ENCODE results near the gene SF1. TPM values are rescaled to one million over a fixed set of nuclear protein-coding genes. Genes with fewer than 3 reads are reported as not detected.

Gene SF1
- total and polyA plus RNA-seq, 4 donors = 76.2 to 213 (median 147) TPM

DNA sequence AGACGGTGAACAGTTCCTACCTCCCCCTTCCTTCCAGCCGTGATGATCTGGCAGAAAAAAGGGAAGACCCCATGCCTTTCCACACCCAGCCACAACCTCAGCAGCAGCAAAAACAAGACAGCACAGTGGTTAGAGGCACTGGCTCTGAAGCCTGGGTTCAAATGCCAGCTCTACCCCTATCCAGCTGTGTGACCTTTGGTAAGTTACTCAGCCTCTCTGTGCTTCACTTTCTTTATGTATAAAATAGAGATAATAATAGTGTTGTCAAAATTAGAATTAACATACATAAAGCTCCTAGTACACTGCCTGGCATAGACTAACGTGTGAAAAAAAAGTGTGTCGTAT is 59.6 kb downstream of the SF1 start:
- Histone ChIP-seq H3K4me1 (ENCODE audit: control insufficient read depth in 5 of 5, insufficient read depth in 5 of 5, low read length in 5 of 5) (peaks cover 0 to 2% (median 0%) of the 10 kb centered on the region in 5 donors), H3K4me3 (no peak overlapping the region), H3K9me3 (ENCODE audit: control insufficient read depth in 4 of 4, insufficient read depth in 3 of 4, low read length in 3 of 4) (no peaks in the 10 kb centered on the region), H3K27me3 (ENCODE audit: control insufficient read depth in 3 of 3, insufficient read depth in 3 of 3, low read length in 2 of 3) (peaks cover 16 to 76% (median 53%) of the 10 kb centered on the region in 3 donors), H3K36me3 (ENCODE audit: control insufficient read depth in 4 of 4, insufficient read depth in 4 of 4, low read length in 4 of 4) (no peaks in the 10 kb centered on the region), H3K9ac (ENCODE audit: insufficient read depth in 1 of 2, low read length in 2 of 2) (no peak overlapping the region), H3K27ac (ENCODE audit: low read depth in 1 of 2, low read length in 1 of 2) (no peak overlapping the region)
- DNase-seq (no peak), ATAC-seq (ENCODE audit: insufficient read depth, low FRiP score) (no peak)
- WGBS, 2 donors = 52 to 60% methylated on average over 4 of the region's 4 CpGs
- TF ChIP-seq CTCF (IDR thresholded peaks at IDR 0.05; ENCODE audit: control extremely low read depth, extremely low read depth) = no peak

DNA sequence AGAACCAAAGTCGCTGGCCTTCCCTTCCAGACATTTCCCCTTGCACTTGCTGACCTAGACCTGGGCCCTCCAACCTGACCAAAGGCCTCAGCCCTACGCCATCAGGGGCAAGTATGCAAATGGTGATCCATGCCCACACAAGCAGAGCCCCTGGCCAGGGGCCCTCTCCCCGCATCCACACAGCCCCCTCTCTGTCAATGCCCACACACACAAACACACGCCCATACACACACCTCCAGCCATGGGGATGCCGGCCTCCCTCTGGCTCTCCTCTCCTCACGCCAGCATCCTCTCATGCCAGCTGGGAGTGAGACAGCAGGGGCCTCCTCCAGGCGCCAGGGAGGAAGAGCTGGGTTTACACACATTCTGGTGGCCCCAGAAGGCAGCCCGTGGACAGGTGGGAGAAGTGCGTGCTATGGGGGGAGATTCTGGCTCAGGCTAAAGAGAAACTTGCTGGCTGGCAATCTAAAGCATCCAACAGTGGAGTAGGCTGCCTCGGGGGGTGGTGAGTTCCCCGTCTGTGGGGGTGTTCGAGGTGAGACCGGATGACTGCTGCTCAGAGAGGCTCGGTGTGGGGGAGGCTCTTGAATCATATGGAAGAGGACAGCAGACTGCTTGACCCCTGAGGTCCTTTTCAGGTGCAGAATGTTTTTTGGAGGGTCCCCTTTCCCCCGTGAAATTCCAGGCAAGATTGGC is 60.1 kb downstream of the SF1 start:
- no peak for TF ChIP-seq CTCF (IDR thresholded peaks at IDR 0.05; ENCODE audit: control extremely low read depth, extremely low read depth)
- no peak for ATAC-seq (ENCODE audit: insufficient read depth, low FRiP score)
- peaks cover 0 to 6% (median 0%) of the 10 kb centered on the region in 5 donors for H3K4me1 ChIP-seq (ENCODE audit: control insufficient read depth in 5 of 5, insufficient read depth in 5 of 5, low read length in 5 of 5)
- H3K36me3 ChIP-seq (ENCODE audit: control insufficient read depth in 4 of 4, insufficient read depth in 4 of 4, low read length in 4 of 4) = no peaks in the 10 kb centered on the region
- no peak overlapping the region for H3K9ac ChIP-seq (ENCODE audit: insufficient read depth in 1 of 2, low read length in 2 of 2)
- peaks cover 19 to 76% (median 53%) of the 10 kb centered on the region in 3 donors for H3K27me3 ChIP-seq (ENCODE audit: control insufficient read depth in 3 of 3, insufficient read depth in 3 of 3, low read length in 2 of 3)
- 72 to 75% methylated on average over 15 of the region's 15 CpGs for WGBS, 2 donors
- no peak overlapping the region for H3K27ac ChIP-seq (ENCODE audit: low read depth in 1 of 2, low read length in 1 of 2)
- DNase-seq = no peak
- no peaks in the 10 kb centered on the region for H3K9me3 ChIP-seq (ENCODE audit: control insufficient read depth in 4 of 4, insufficient read depth in 3 of 4, low read length in 3 of 4)
- no peak overlapping the region for H3K4me3 ChIP-seq

DNA sequence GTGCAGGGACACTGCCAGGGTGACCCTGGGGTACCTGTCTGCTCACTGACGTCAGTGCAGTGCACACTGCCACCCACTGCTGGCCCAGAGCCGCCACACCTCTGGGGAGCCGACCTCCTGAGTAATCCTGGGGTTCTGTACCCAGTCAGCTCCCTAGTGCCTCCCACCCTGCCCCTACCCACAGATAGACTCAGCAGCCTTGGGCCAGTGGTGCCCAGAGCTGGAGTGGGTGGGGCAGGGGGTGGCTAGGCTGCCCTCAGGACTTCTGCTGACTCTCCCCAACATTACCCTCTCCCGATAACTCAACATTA is 61.1 kb downstream of the SF1 start:
- 68 to 82% methylated on average over 3 to 4 of the region's 4 CpGs for WGBS, 2 donors
- no peak for ATAC-seq (ENCODE audit: insufficient read depth, low FRiP score)
- peaks cover 23 to 77% (median 51%) of the 10 kb centered on the region in 3 donors for H3K27me3 ChIP-seq (ENCODE audit: control insufficient read depth in 3 of 3, insufficient read depth in 3 of 3, low read length in 2 of 3)

More for the DNA sequence above, 61.1 kb downstream of the SF1 start:
- Histone ChIP-seq H3K36me3 (ENCODE audit: control insufficient read depth in 4 of 4, insufficient read depth in 4 of 4, low read length in 4 of 4) (no peaks in the 10 kb centered on the region), H3K9me3 (ENCODE audit: control insufficient read depth in 4 of 4, insufficient read depth in 3 of 4, low read length in 3 of 4) (no peaks in the 10 kb centered on the region), H3K4me1 (ENCODE audit: control insufficient read depth in 5 of 5, insufficient read depth in 5 of 5, low read length in 5 of 5) (peaks cover 0 to 14% (median 0%) of the 10 kb centered on the region in 5 donors), H3K27ac (ENCODE audit: low read depth in 1 of 2, low read length in 1 of 2) (no peak overlapping the region), H3K9ac (ENCODE audit: insufficient read depth in 1 of 2, low read length in 2 of 2) (no peak overlapping the region), H3K4me3 (no peak overlapping the region)
- no peak for DNase-seq
- TF ChIP-seq CTCF (IDR thresholded peaks at IDR 0.05; ENCODE audit: control extremely low read depth, extremely low read depth) = no peak
